Ureter (tissue), 1 donor: ENCODE results near the gene MEX3D. TPM values are rescaled to one million over a fixed set of nuclear protein-coding genes. Genes with fewer than 3 reads are reported as not detected.

ENCODE experiments used
- total RNA-seq: library from RNA; stranded (reverse); gene quantifications from one replicate; pipeline ENCODE4 v1.2.4, GENCODE V29; 2023
- donor health status: DM: yes; HTN: yes; CAD: no.

MEX3D gene
- total RNA-seq, 1 donor from 2014 or later = 21.7 TPM

Other genes starting within 250 kb of the MEX3D start
- gene NDUFS7, start 184.4 kb downstream of the MEX3D start, total RNA-seq = 93.5 TPM
- 9.3 TPM for gene GAMT, start 166.8 kb downstream of the MEX3D start, total RNA-seq
- 137 TPM for gene DAZAP1, start 160.7 kb downstream of the MEX3D start, total RNA-seq
- 1,085 TPM for gene RPS15, start 129.9 kb downstream of the MEX3D start, total RNA-seq
- gene APC2, start 118.2 kb downstream of the MEX3D start, total RNA-seq = 0.26 TPM
- gene C19orf25, start 89.1 kb downstream of the MEX3D start, total RNA-seq = 23.9 TPM
- 4.5 TPM for gene PCSK4, start 78.0 kb downstream of the MEX3D start, total RNA-seq
- gene REEP6, start 77.1 kb downstream of the MEX3D start, total RNA-seq = 50.0 TPM
- gene ADAMTSL5, start 55.3 kb downstream of the MEX3D start, total RNA-seq = 12.5 TPM
- not detected for gene PLK5, start 44.2 kb downstream of the MEX3D start, total RNA-seq
- gene MBD3, start 24.5 kb upstream of the MEX3D start, total RNA-seq = 60.7 TPM
- 197 TPM for gene UQCR11, start 37.1 kb upstream of the MEX3D start, total RNA-seq
- gene TCF3, start 84.3 kb upstream of the MEX3D start, total RNA-seq = 56.2 TPM
- not detected for gene ONECUT3, start 185.2 kb upstream of the MEX3D start, total RNA-seq
- gene ATP8B3, start 244.0 kb upstream of the MEX3D start, total RNA-seq = 1.3 TPM